Stimulated activated CD4-positive, alpha-beta T cell treated with anti-CD3 and anti-CD28 coated beads, Interleukin-2, amount 100 ng/mL, for 4 hours (primary cell): ENCODE data around the gene EFCAB6.
"Not testable (repeated sequence)": the region's sequence is repeated elsewhere in the genome, so short reads cannot be mapped to it uniquely, and the experiment has no call there.

ENCODE experiments used
- DNase-seq: peaks from one replicate; pipeline ENCODE4 v3.0.0-alpha.2; 2020; ENCODE audit warnings: low read depth

EFCAB6 gene

GRCh38 chr22:43714104-43714503 lies 98.0 kb downstream of the EFCAB6 start:
- DNase-seq = no peak

- DNase-seq = no peak
These were observed 100.4 kb downstream of the EFCAB6 start for GRCh38 chr22:43711681-43712080.

DNA sequence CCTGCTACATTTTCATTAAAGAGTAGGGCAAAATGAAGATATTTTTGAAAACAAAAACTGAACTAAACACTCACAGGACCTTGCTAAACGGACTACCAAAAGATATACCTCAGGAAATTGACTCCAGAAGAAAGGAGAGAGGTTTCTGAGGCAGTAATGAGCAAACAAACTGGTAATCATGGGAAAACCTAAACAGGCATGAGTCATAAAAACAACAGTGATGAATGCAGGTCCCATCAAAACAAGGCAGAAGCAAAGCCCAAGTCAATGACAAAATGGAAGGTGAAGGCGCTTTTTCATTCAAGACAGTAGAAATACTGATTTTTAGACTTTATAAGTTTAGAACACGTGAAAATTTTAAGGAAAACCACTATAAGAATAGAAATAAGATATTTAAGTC lies 104.5 kb downstream of the EFCAB6 start:
- no peak for DNase-seq

- no peak for DNase-seq
These were observed 105.4 kb downstream of the EFCAB6 start for GRCh38 chr22:43706571-43707328.

GRCh38 chr22:43706151-43706550 lies 106.0 kb downstream of the EFCAB6 start:
- DNase-seq = no peak

- DNase-seq = no peak
These were observed 108.1 kb downstream of the EFCAB6 start for GRCh38 chr22:43704051-43704450.

GRCh38 chr22:43698403-43698802 lies 113.7 kb downstream of the EFCAB6 start:
- DNase-seq = no peak

GRCh38 chr22:43697894-43698293 lies 114.2 kb downstream of the EFCAB6 start:
- no peak for DNase-seq

- DNase-seq = no peak
These were observed 118.9 kb downstream of the EFCAB6 start for GRCh38 chr22:43693249-43693648.

- no peak for DNase-seq
These were observed 122.7 kb downstream of the EFCAB6 start for GRCh38 chr22:43689356-43689755.

GRCh38 chr22:43682851-43683250 lies 129.3 kb downstream of the EFCAB6 start:
- no peak for DNase-seq

- DNase-seq = no peak
These were observed 130.3 kb downstream of the EFCAB6 start for GRCh38 chr22:43681731-43682360.

DNA sequence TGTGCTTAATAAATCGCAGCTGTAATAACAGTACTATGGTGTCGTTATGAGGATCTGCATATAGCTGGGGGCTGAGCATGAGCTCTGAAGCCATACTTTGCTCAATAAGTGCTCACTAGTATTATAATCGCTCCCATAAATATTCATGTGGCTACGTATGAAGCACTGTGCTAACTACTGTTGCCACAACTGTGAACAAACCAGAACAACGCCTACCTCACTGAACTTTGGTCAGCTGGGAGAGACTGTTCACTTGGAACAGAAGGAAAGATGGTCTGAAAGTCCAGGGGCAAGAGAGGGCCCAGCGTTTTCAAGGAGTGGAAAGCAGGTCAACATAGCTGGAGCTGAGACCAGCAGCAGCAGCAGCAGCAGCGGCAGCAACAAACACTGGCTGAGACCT lies 141.6 kb downstream of the EFCAB6 start:
- DNase-seq = no peak

GRCh38 chr22:43669190-43669589 lies 142.9 kb downstream of the EFCAB6 start:
- no peak for DNase-seq

DNA sequence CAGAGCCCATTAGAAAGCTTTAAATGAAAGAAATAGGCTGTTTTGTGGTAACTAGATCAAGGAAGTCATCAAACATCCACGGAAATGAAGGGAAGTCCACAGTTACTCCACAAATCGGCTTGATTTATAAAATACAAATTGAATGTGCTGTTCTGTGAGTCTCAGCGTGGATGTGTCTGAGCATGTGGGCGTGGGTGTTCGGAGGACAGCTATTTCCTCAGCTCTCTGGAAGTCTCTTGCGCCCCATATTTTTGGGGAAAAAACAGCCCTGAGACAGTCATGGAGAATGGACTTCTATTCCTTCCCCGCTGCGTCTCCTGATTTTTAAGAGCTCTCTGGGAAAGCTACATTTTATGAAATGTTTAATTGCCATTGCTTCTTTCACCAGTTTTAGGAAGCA lies 144.4 kb downstream of the EFCAB6 start:
- DNase-seq = no peak

GRCh38 chr22:43666457-43666856 lies 145.6 kb downstream of the EFCAB6 start:
- DNase-seq = no peak

DNA sequence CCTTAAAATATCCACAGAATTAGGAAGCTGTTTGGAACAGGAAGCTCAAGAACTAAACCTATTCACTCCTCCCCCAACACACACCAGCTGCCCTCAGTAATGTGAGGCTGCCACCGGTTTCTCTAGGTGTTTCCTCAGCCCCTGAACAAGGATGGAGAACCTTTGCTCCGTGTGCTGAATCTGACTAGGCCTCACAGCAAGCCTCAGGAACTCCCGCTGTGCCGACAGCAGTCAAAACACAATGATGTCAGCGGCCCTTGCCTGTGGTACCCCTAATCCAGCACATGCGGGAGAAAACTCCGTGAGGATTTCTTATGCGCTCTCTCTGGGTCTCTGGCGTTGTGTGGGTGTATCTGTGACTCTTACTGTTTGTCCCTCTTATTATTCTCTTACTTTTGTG lies 153.3 kb downstream of the EFCAB6 start:
- no peak for DNase-seq

DNA sequence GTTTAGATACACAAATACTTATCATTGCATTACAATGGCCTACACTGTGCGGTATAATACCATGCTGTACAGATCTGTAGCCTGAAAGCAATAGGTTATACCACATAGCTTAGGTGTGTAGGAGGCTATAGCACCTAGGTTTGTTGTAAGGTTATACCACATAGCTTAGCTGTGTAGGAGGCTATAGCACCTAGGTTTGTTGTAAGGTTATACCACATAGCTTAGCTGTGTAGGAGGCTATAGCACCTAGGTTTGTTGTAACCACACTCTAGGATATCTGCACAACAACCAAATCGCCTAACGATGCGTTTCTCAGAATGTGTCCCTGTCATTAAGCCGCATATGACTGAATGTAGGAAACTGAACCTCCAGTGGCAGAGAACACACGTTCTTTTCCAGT lies 155.5 kb downstream of the EFCAB6 start:
- not testable (repeated sequence) for DNase-seq

DNA sequence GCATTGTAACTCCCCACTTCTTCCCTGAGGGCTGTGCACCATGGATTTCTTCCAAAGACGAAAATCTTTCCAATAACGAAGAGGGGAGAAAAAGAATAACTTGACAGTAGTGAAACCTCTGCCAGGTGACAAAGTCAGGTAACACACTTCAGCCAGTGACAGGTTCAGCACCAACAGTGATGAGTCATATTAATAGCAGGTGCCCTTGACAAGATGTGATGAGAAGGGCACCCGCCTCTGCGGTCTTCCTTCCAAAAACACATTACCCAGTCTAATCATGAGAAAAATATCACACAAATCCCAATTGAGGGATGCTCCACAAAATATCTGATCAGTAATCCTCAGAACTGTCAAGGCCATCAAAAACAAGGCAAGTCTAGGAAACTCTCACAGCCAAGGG lies 157.8 kb downstream of the EFCAB6 start:
- DNase-seq = no peak

DNA sequence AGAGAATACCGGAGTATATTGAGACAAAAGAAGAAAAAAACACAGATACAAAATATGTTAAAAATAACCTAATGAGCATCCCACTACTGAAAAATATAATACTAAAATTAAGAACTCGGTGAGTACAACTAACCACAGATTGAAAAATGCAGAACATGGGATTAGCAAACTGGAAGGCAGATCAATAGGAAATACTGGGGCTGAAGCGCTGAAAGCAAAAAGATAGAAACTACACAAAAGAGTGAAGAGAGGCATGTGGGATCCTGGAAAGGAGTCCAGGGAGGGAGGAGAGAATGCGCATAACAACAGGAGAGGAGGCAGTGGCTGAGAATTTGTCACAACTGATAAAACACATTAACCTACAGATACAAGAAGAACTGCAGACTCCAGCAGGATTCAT lies 159.3 kb downstream of the EFCAB6 start:
- no peak for DNase-seq

GRCh38 chr22:43643387-43643786 lies 168.7 kb downstream of the EFCAB6 start:
- DNase-seq = no peak

DNA sequence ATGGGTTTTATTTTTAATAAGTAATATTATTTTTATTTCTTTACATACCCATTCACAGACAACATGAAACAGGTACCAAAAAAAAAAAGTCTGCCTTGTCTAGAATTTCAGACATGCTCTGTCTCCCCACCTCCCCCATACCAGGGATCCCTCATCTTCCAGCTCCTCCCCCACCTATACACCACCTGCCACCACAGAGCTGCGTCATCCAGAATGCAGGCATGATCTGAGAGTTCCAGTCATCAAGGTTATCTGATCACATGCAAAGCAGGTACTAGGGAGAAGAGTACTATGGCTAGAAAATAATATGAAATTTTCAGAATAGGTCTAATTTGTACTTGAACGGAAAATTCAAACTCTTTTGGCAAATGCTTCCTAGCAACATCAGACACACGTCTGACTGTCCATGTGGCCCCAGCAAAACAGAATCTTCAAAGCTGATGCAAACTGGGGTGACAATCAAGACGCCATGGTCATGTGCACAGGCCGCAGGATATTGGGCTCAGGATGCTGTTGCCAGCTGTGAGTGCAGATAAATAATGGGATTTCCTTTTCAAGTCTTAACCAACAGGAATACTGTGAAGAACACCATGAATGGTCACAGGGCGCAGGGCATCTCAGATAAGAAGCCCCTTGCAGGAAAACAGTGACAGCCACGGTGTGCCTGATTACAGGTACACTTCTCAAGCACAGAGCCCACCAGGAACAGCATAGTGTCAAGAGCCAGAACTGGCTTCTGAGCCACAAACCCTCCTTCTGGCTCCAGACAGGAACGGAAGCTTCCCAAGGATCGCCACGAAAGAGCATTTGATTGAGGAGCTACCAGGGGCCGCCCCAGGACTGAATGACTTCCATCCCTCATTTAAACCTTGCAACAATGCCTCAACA lies 169.5 kb downstream of the EFCAB6 start:
- no peak for DNase-seq
